ENCODE results near the gene TMPRSS11D.

- TF ChIP-seq CTCF (IDR thresholded peaks at IDR 0.05) (no peak), POLR2A (IDR thresholded peaks at IDR 0.05) (no peak), POLR2AphosphoS5 (IDR thresholded peaks at IDR 0.05) (no peak)
These were observed 30.5 kb downstream of the TMPRSS11D start for GRCh38 chr4:67853336-67853735.

Measured in transverse colon (tissue), 4 donors.